GM12872 (cell line): Measurements from ENCODE around the gene IL3RA.

Source experiments
- TF ChIP-seq, protein P1 (sequence below): IDR thresholded peaks from 3 replicates; pipeline ENCODE4 v1.5.1; 2011; ENCODE audit warnings: low read depth, mild to moderate bottlenecking, low read length, moderate library complexity; ENCODE audit not compliant: insufficient read depth

IL3RA gene

DNA sequence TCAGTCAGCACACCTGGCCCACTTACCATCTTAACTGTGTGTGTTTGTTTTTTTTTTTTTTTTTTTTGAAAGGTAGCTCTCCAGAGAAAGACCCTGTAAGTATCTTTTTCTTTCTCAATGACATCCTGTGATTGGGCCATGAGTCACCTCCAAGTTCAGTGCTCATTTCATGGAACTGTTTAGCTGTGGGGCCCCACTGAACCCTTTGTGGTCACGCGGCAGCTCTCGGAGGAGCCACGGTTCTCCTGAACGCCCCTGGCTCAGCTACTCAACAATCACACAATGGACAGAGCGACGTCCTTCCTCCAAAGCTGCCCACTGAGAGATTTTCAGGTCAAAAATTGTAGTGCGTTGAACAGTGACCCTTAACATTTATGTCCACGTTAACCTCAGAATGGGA lies 14.2 kb upstream of the IL3RA start:
- TF ChIP-seq, protein P1, sequence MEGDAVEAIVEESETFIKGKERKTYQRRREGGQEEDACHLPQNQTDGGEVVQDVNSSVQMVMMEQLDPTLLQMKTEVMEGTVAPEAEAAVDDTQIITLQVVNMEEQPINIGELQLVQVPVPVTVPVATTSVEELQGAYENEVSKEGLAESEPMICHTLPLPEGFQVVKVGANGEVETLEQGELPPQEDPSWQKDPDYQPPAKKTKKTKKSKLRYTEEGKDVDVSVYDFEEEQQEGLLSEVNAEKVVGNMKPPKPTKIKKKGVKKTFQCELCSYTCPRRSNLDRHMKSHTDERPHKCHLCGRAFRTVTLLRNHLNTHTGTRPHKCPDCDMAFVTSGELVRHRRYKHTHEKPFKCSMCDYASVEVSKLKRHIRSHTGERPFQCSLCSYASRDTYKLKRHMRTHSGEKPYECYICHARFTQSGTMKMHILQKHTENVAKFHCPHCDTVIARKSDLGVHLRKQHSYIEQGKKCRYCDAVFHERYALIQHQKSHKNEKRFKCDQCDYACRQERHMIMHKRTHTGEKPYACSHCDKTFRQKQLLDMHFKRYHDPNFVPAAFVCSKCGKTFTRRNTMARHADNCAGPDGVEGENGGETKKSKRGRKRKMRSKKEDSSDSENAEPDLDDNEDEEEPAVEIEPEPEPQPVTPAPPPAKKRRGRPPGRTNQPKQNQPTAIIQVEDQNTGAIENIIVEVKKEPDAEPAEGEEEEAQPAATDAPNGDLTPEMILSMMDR, result no peak

- TF ChIP-seq, protein P1, result peak; percentile 72
Observed at GRCh38 chrX:1323315-1323714, 13.3 kb upstream of the IL3RA start.

- TF ChIP-seq, protein P1, result no peak
Observed at GRCh38 chrX:1325515-1326116, 11.0 kb upstream of the IL3RA start.

- TF ChIP-seq, protein P1, result no peak
Observed at GRCh38 chrX:1327651-1328304, 8.8 kb upstream of the IL3RA start.

- TF ChIP-seq, protein P1, result no peak
Observed at GRCh38 chrX:1330605-1331004, 6.0 kb upstream of the IL3RA start.

DNA sequence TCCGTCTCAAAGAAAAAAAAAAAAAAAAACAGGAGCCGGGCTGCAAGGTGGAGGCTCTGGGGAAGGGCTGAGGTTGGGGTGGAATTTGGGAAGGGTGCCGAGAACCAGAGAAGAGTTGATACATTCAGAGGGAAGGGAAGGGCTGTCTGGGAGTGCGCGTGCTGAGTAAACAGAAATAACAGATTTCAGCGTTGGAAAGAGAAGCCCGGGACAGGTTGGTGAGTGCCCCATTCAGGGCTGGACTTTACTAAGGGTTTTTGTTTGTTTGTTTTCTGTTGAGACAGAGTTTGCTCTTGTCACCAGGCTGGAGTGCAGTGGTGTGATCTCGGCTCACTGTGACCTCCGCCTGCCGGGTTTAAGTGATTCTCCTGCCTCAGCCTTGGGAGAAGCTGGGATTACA lies 1.7 kb upstream of the IL3RA start:
- TF ChIP-seq, protein P1, result no peak

GRCh38 chrX:1336948-1337779 lies 579 bp downstream of the IL3RA start:
- TF ChIP-seq, protein P1, result no peak
